HCT116 (cell line): Measurements from ENCODE around the gene SMG9. TPM values are rescaled to one million over a fixed set of nuclear protein-coding genes. Genes with fewer than 3 reads are reported as not detected.

Experiments used
- ATAC-seq: fragments of 200-7000 bp; cut with Tn5 transposase; 2 replicates; pipeline ENCODE4 v1.9.1; 2020; ENCODE audit warnings: mild to moderate bottlenecking, moderate library complexity
- BruUV-seq: library from RNA; stranded (reverse); fragments of 400-500 nt; replicated peaks from 2 replicates; lab custom pipeline; 2021; lab: Mats Ljungman, UMichigan
- CTCF ChIA-PET: fragments of 300-600 bp; sonication (Branson Sonifier 250); formaldehyde crosslinking; loops from one replicate; lab custom pipeline; 2021; ENCODE audit warnings: antibody characterized with exemption; lab: Charles Lee
- POLR2A ChIA-PET: fragments of 300-600, 350-600 bp; sonication (Branson Sonifier 250); formaldehyde crosslinking; loops from one replicate; lab custom pipeline; 2021; ENCODE audit warnings: antibody characterized with exemption; lab: Charles Lee
- RAD21 ChIA-PET, 2 experiments: fragments of 300-600 bp; sonication (Branson Sonifier 250); formaldehyde crosslinking; loops; one replicate each; lab custom pipeline; 2023; ENCODE audit warnings: low total read pairs in 2 of 2; ENCODE audit not compliant: uncharacterized antibody in 2 of 2, unreplicated experiment in 2 of 2, low non-redundant PET in 1 of 2; lab: Charles Lee
- DNase-seq: peaks from one replicate; pipeline ENCODE4 v3.0.0-alpha.2; 2010; ENCODE audit warnings: low read depth, low spot score
- H2AFZ ChIP-seq: fragments of 200-600 bp; shearing (Covaris generic), sonication (generic); 2 replicates; pipeline ENCODE4 v1.6.1; 2017; ENCODE audit warnings: low read depth, mixed run types, mixed read lengths, antibody characterized with exemption, low read length; ENCODE audit not compliant: poor library complexity, severe bottlenecking
- H3K27ac ChIP-seq: 2 replicates; pipeline ENCODE4 v1.5.1; 2012; ENCODE audit warnings: low read depth, low read length
- H3K27me3 ChIP-seq: fragments of 200-600 bp; sonication (generic); 2 replicates; pipeline ENCODE4 v1.6.1; 2016; ENCODE audit warnings: mixed run types, low read length, mixed read lengths; ENCODE audit not compliant: insufficient read depth
- H3K36me3 ChIP-seq, 2 experiments: fragments of 200-500 bp in 1 of 2; fragments of 200-600 bp in 1 of 2; sonication (Bioruptor generic) in 1 of 2; sonication (generic) in 1 of 2; 2 replicates each; pipeline versions ENCODE4 v1.5.1 to v1.6.1; 2014 to 2016; ENCODE audit warnings: low read length in 2 of 2, inconsistent platforms in 1 of 2, mixed read lengths in 1 of 2, mixed run types in 1 of 2; ENCODE audit not compliant: insufficient read depth in 2 of 2, control insufficient read depth in 1 of 2
- H3K4me1 ChIP-seq, 2 experiments: fragments of 200-600 bp in 1 of 2; sonication (generic) in 1 of 2; 2 replicates each; pipeline versions ENCODE4 v1.5.1 to v1.6.1; 2012 to 2017; ENCODE audit warnings: low read length in 2 of 2, inconsistent platforms in 1 of 2, mild to moderate bottlenecking in 1 of 2, mixed read lengths in 1 of 2, mixed run types in 1 of 2, moderate library complexity in 1 of 2; ENCODE audit not compliant: insufficient read depth in 2 of 2, control insufficient read depth in 1 of 2
- H3K4me2 ChIP-seq: fragments of 200-600 bp; sonication (generic); 2 replicates; pipeline ENCODE4 v1.6.1; 2017; ENCODE audit warnings: mixed run types, low read length, mixed read lengths
- H3K4me3 ChIP-seq, 2 experiments: fragments of 200-600 bp in 1 of 2; sonication (generic) in 1 of 2; replicated peaks in 1 of 2; 2 replicates each; pipeline ENCODE4 v1.5.1; 2011 to 2016; ENCODE audit warnings: low read length in 2 of 2, control low read depth in 1 of 2, low read depth in 1 of 2, mild to moderate bottlenecking in 1 of 2, mixed read lengths in 1 of 2, mixed run types in 1 of 2
- H3K79me2 ChIP-seq: fragments of 200-600 bp; sonication (generic); 2 replicates; pipeline ENCODE4 v1.6.1; 2017; ENCODE audit warnings: mild to moderate bottlenecking, mixed run types, low read length, moderate library complexity, mixed read lengths; ENCODE audit not compliant: insufficient read depth
- H3K9ac ChIP-seq: fragments of 200-600 bp; sonication (generic); 2 replicates; pipeline ENCODE4 v1.6.1; 2016; ENCODE audit warnings: low read length, mixed read lengths
- H3K9me2 ChIP-seq: fragments of 200-600 bp; sonication (generic), shearing (Covaris generic); 2 replicates; pipeline ENCODE4 v1.6.1; 2017; ENCODE audit warnings: mixed run types, mild to moderate bottlenecking, moderate library complexity; ENCODE audit not compliant: insufficient read depth
- H3K9me3 ChIP-seq, 2 experiments: fragments of 200-500 bp in 1 of 2; fragments of 200-600 bp in 1 of 2; sonication (Bioruptor generic) in 1 of 2; sonication (generic) in 1 of 2; 2 replicates each; pipeline ENCODE4 v1.6.1; 2014 to 2017; ENCODE audit warnings: low read length in 2 of 2, mixed read lengths in 2 of 2, inconsistent platforms in 1 of 2, low read depth in 1 of 2, mild to moderate bottlenecking in 1 of 2, mixed run types in 1 of 2, moderate library complexity in 1 of 2; ENCODE audit not compliant: control insufficient read depth in 1 of 2, insufficient read depth in 1 of 2
- H4K20me1 ChIP-seq: fragments of 200-600 bp; sonication (generic), shearing (Covaris generic); 2 replicates; pipeline ENCODE4 v1.6.1; 2017; ENCODE audit warnings: mixed run types, mild to moderate bottlenecking, moderate library complexity; ENCODE audit not compliant: insufficient read depth
- CTCF ChIP-seq, 3 experiments: fragments of 200-600 bp in 1 of 3; sonication (generic) in 1 of 3; IDR thresholded peaks in 2 of 3; conservative IDR thresholded peaks in 1 of 3; 2 replicates each; pipeline ENCODE4 v1.5.1; 2012 to 2017; ENCODE audit warnings: low read depth in 2 of 3, low read length in 2 of 3, antibody characterized with exemption in 1 of 3, borderline replicate concordance in 1 of 3, control low read depth in 1 of 3, mild to moderate bottlenecking in 1 of 3, mixed read lengths in 1 of 3, mixed run types in 1 of 3, moderate library complexity in 1 of 3; ENCODE audit not compliant: insufficient read depth in 1 of 3
- EGR1 ChIP-seq: IDR thresholded peaks from 2 replicates; pipeline ENCODE4 v1.6.1; 2012; ENCODE audit warnings: low read depth
- JUND ChIP-seq: IDR thresholded peaks from 2 replicates; pipeline ENCODE4 v1.6.1; 2012
- SRF ChIP-seq: IDR thresholded peaks from 2 replicates; pipeline ENCODE4 v1.6.1; 2012; ENCODE audit warnings: low read depth
- intact Hi-C: fragments of 100-400 bp; cut with micrococcal nuclease; formaldehyde crosslinking; loops from 2 replicates; pipeline ENCODE4 v1.10.0; 2022
- total RNA-seq: library from RNA; stranded (reverse); gene quantifications from one replicate; pipeline ENCODE4 v1.2.1, GENCODE V29; 2021; ENCODE audit not compliant: unreplicated experiment
- TF ChIP-seq, protein P1 (sequence below): IDR thresholded peaks from 2 replicates; pipeline ENCODE4 v1.6.1; 2012; ENCODE audit warnings: low read depth
- TF ChIP-seq, protein P2 (sequence below): IDR thresholded peaks from 2 replicates; pipeline ENCODE4 v1.6.1; 2011; ENCODE audit warnings: mild to moderate bottlenecking, low read length, moderate library complexity; ENCODE audit not compliant: insufficient replicate concordance; ENCODE audit errors: extremely low read depth
- TF ChIP-seq, protein P3 (sequence below): IDR thresholded peaks from 2 replicates; pipeline ENCODE4 v1.6.1; 2012
- TF ChIP-seq, protein P4 (sequence below): IDR thresholded peaks from 2 replicates; pipeline ENCODE4 v1.6.1; 2012

SMG9 gene
- total RNA-seq, 1 experiment from 2014 or later, result 80.2 TPM

GRCh38 chr19:43780706-43781525 lies 26.2 kb upstream of the SMG9 start, which contains the start of gene KCNN4 (continued):
- TF ChIP-seq, protein P1, sequence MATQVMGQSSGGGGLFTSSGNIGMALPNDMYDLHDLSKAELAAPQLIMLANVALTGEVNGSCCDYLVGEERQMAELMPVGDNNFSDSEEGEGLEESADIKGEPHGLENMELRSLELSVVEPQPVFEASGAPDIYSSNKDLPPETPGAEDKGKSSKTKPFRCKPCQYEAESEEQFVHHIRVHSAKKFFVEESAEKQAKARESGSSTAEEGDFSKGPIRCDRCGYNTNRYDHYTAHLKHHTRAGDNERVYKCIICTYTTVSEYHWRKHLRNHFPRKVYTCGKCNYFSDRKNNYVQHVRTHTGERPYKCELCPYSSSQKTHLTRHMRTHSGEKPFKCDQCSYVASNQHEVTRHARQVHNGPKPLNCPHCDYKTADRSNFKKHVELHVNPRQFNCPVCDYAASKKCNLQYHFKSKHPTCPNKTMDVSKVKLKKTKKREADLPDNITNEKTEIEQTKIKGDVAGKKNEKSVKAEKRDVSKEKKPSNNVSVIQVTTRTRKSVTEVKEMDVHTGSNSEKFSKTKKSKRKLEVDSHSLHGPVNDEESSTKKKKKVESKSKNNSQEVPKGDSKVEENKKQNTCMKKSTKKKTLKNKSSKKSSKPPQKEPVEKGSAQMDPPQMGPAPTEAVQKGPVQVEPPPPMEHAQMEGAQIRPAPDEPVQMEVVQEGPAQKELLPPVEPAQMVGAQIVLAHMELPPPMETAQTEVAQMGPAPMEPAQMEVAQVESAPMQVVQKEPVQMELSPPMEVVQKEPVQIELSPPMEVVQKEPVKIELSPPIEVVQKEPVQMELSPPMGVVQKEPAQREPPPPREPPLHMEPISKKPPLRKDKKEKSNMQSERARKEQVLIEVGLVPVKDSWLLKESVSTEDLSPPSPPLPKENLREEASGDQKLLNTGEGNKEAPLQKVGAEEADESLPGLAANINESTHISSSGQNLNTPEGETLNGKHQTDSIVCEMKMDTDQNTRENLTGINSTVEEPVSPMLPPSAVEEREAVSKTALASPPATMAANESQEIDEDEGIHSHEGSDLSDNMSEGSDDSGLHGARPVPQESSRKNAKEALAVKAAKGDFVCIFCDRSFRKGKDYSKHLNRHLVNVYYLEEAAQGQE, result no peak
- TF ChIP-seq, protein P2, sequence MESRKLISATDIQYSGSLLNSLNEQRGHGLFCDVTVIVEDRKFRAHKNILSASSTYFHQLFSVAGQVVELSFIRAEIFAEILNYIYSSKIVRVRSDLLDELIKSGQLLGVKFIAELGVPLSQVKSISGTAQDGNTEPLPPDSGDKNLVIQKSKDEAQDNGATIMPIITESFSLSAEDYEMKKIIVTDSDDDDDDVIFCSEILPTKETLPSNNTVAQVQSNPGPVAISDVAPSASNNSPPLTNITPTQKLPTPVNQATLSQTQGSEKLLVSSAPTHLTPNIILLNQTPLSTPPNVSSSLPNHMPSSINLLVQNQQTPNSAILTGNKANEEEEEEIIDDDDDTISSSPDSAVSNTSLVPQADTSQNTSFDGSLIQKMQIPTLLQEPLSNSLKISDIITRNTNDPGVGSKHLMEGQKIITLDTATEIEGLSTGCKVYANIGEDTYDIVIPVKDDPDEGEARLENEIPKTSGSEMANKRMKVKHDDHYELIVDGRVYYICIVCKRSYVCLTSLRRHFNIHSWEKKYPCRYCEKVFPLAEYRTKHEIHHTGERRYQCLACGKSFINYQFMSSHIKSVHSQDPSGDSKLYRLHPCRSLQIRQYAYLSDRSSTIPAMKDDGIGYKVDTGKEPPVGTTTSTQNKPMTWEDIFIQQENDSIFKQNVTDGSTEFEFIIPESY, result no peak
- TF ChIP-seq, protein P3, sequence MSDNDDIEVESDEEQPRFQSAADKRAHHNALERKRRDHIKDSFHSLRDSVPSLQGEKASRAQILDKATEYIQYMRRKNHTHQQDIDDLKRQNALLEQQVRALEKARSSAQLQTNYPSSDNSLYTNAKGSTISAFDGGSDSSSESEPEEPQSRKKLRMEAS, result peak; percentile 89; the same call in 1 of the 2 replicates

DNA sequence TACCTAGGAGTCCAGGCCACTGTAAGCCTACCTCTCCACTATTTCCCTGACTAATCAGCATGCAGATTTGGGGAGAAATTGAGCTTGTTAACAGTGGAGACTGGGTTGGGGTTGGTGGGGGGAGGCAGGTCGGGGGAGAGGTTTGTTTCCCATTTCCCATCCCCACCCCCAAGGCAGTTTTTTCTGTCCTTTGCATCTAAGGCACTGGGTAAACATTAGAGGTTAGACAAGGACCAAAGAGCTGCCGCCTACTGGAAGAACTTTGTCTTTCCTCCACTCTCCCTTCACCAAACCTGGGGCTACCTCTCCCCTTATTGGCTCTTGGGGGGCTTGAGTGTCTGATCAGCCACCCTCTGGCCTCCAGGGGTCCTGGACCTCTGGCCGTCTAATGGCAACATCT lies 25.1 kb upstream of the SMG9 start:
- H3K4me1 ChIP-seq, result peaks cover 73 to 89% of the 10 kb centered on the region in 2 experiments
- ATAC-seq (no peak), DNase-seq (no peak)
- H3K79me2 ChIP-seq, result peaks cover 77% of the 10 kb centered on the region
- peak overlapping the region; percentile 74 for H3K4me3 ChIP-seq
- RAD21 ChIA-PET, result no interaction called here
- peak overlapping the region; percentile 88 for H3K4me2 ChIP-seq
- H2AFZ ChIP-seq, result no peak overlapping the region
- BruUV-seq, result TSS peak; percentile 13
- intact Hi-C loops, result loop anchor here (10.0 kb wide), 1 partner anchor 105 kb away; the partner anchor contains the start of gene PLAUR
- H3K27me3 ChIP-seq, result no peaks in the 10 kb centered on the region
- H3K9me2 ChIP-seq, result no peaks in the 10 kb centered on the region
- no peaks in the 10 kb centered on the region for H4K20me1 ChIP-seq
- TF ChIP-seq SRF, result no peak
- no peak for TF ChIP-seq EGR1
- TF ChIP-seq, protein P3, result no peak
- peak in 2 of 3 experiments; percentile 17 to 22; a peak in 3 of 6 replicates for TF ChIP-seq CTCF (IDR thresholded peaks at IDR 0.05 in 2 of 3, conservative IDR thresholded peaks at IDR 0.05 in 1 of 3; ENCODE audit: borderline replicate concordance in 1 of 3, insufficient read depth in 1 of 3, low read depth in 2 of 3, low read length in 2 of 3)
- TF ChIP-seq JUND, result no peak
- TF ChIP-seq, protein P4, sequence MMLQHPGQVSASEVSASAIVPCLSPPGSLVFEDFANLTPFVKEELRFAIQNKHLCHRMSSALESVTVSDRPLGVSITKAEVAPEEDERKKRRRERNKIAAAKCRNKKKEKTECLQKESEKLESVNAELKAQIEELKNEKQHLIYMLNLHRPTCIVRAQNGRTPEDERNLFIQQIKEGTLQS, result no peak
- peaks cover 2 to 14% of the 10 kb centered on the region in 2 experiments; a peak in 2 of 4 replicates for H3K36me3 ChIP-seq
- H3K9ac ChIP-seq, result peak overlapping the region; percentile 88
- peak overlapping the region; percentile 94 for H3K27ac ChIP-seq
- CTCF ChIA-PET, result interaction anchor here (1.4 to 6.4 kb wide), 4 partner anchors 11 to 30 kb away, joined by 4 to 38 read pairs (median 7); partner anchors contain the start of gene SMG9
- no peaks in the 10 kb centered on the region for H3K9me3 ChIP-seq
- POLR2A ChIA-PET, result interaction anchor here (0.9 to 1.5 kb wide), 4 partner anchors 21 to 112 kb away, joined by 3 to 6 read pairs (median 4); no protein-coding TSS in a partner anchor
